Right lobe of liver (tissue), 6 donors: Measurements from ENCODE around the gene TFRC. TPM values are rescaled to one million over a fixed set of nuclear protein-coding genes. Genes with fewer than 3 reads are reported as not detected.

Source experiments
- ATAC-seq, 4 donors: fragments of 200-7000 bp; cut with Tn5 transposase; one replicate each; pipeline ENCODE4 v1.9.1; 2020; ENCODE audit warnings: mild to moderate bottlenecking in 4 of 4, moderate library complexity in 4 of 4
- DNase-seq, 3 donors: peaks; one replicate each; pipeline ENCODE4 v3.0.0-alpha.2; 2020
- H3K27ac ChIP-seq, 3 donors: fragments of 200-600 bp; one replicate each; pipeline ENCODE4 v1.8.0; 2022
- H3K27me3 ChIP-seq, 2 donors: fragments of 200-600 bp; one replicate each; pipeline ENCODE4 v1.8.0; 2022
- H3K36me3 ChIP-seq, 4 donors: fragments of 200-600 bp; sonication (generic) in 1 of 4; one replicate each; pipeline versions ENCODE4 v1.5.1 to v1.8.0; 2017 to 2022; ENCODE audit warnings: control low read depth in 1 of 4
- H3K4me1 ChIP-seq, 4 donors: fragments of 200-600 bp; sonication (generic) in 1 of 4; one replicate each; pipeline versions ENCODE4 v1.5.1 to v1.8.0; 2017 to 2022; ENCODE audit warnings: control low read depth in 1 of 4
- H3K4me3 ChIP-seq, 3 donors: fragments of 200-600 bp; one replicate each; pipeline ENCODE4 v1.8.0; 2022
- H3K9me3 ChIP-seq, 4 donors: fragments of 200-600 bp; sonication (generic) in 1 of 4; one replicate each; pipeline versions ENCODE4 v1.5.1 to v1.8.0; 2017 to 2022; ENCODE audit warnings: control low read depth in 1 of 4
- CTCF ChIP-seq, 4 donors: fragments of 200-600 bp in 3 of 4; fragments of 450-650 bp in 1 of 4; IDR thresholded peaks; one replicate each; pipeline versions ENCODE4 v1.5.1 to v1.8.0; 2016 to 2022; ENCODE audit warnings: antibody characterized with exemption in 4 of 4, mild to moderate bottlenecking in 2 of 4
- POLR2A ChIP-seq: fragments of 450-650 bp; IDR thresholded peaks from one replicate; pipeline ENCODE4 v1.6.1; 2017; ENCODE audit warnings: antibody characterized with exemption, mild to moderate bottlenecking
- WGBS: methylation state at CpG from one replicate; pipeline ENCODE4 v1.1.6; 2018; ENCODE audit warnings: low coverage, low lambda C conversion rate; ENCODE audit not compliant: insufficient coverage; ENCODE audit errors: missing lambda C conversion rate; 5-methylcytosine and 5-hydroxymethylcytosine counted together
- intact Hi-C, 2 donors: fragments of 100-400 bp; cut with DNase I; formaldehyde crosslinking; loops; one replicate each; pipeline versions ENCODE4 v1.11.2 to v1.14.1; 2022
- total RNA-seq, 6 experiments: library from RNA; depleted of rRNA in 2 of 6; stranded (reverse); fragments of >200 nt in 2 of 6; fragmentation: NEBNext Ultra II Directional in 3 of 6; extraction: Animal tissue kit (Norgen Biotek cat#: 25700) in 3 of 6; gene quantifications; one replicate each; pipeline versions ENCODE4 v1.1.0 to v1.2.4, GENCODE V29; 2016 to 2023
- donor health status: DM: no; HTN: yes; CAD: no.
- donor health status: DM: no; HTN: no; CAD: no.
- donor health status: DM: no; HTN: no; CAD: no.
- donor health status: DM: no; HTN: yes; CAD: no.
- donor health status: DM: no; HTN: yes; CAD: no.

Gene TFRC
- total RNA-seq, 6 experiments from 2014 or later: 20.5 to 132 (median 70.7) TPM

GRCh38 chr3:196122688-196123046, 40.8 kb upstream of the TFRC start:
- intact Hi-C loops: no loop called here
- ATAC-seq (no peak), DNase-seq (no peak)
- Histone ChIP-seq H3K36me3 (no peaks in the 10 kb centered on the region), H3K9me3 (no peaks in the 10 kb centered on the region), H3K27ac (no peak overlapping the region), H3K27me3 (no peaks in the 10 kb centered on the region), H3K4me1 (peaks cover 0 to 3% (median 0%) of the 10 kb centered on the region in 4 donors), H3K4me3 (no peak overlapping the region)
- TF ChIP-seq POLR2A: no peak
- no peak for TF ChIP-seq CTCF (IDR thresholded peaks at IDR 0.05)
- no CpG with 5 or more reads among the region's 8 CpGs for WGBS

- TF ChIP-seq CTCF (IDR thresholded peaks at IDR 0.05) (no peak), POLR2A (no peak)
- no peak overlapping the region for H3K27ac ChIP-seq
- H3K4me1 ChIP-seq: peaks cover 0 to 3% (median 0%) of the 10 kb centered on the region in 4 donors
- DNase-seq: no peak
- no peaks in the 10 kb centered on the region for H3K27me3 ChIP-seq
- H3K36me3 ChIP-seq: no peaks in the 10 kb centered on the region
- WGBS: 44% methylated on average over 14 of the region's 16 CpGs
- H3K9me3 ChIP-seq: no peaks in the 10 kb centered on the region
- H3K4me3 ChIP-seq: no peak overlapping the region
- intact Hi-C loops: no loop called here
- ATAC-seq: peak in 3 of 4 donors; percentile 29 to 41 (median 41)
Measured at GRCh38 chr3:196122021-196122687, 40.3 kb upstream of the TFRC start.

GRCh38 chr3:196121066-196121465, 39.2 kb upstream of the TFRC start:
- Histone ChIP-seq H3K4me1 (peaks cover 0 to 3% (median 0%) of the 10 kb centered on the region in 4 donors), H3K4me3 (no peak overlapping the region), H3K27ac (no peak overlapping the region), H3K9me3 (no peaks in the 10 kb centered on the region), H3K27me3 (no peaks in the 10 kb centered on the region), H3K36me3 (no peaks in the 10 kb centered on the region)
- ATAC-seq (no peak), DNase-seq (no peak)
- 64% methylated on average over 6 of the region's 11 CpGs for WGBS
- intact Hi-C loops: no loop called here
- TF ChIP-seq CTCF (IDR thresholded peaks at IDR 0.05) (no peak), POLR2A (no peak)

DNA sequence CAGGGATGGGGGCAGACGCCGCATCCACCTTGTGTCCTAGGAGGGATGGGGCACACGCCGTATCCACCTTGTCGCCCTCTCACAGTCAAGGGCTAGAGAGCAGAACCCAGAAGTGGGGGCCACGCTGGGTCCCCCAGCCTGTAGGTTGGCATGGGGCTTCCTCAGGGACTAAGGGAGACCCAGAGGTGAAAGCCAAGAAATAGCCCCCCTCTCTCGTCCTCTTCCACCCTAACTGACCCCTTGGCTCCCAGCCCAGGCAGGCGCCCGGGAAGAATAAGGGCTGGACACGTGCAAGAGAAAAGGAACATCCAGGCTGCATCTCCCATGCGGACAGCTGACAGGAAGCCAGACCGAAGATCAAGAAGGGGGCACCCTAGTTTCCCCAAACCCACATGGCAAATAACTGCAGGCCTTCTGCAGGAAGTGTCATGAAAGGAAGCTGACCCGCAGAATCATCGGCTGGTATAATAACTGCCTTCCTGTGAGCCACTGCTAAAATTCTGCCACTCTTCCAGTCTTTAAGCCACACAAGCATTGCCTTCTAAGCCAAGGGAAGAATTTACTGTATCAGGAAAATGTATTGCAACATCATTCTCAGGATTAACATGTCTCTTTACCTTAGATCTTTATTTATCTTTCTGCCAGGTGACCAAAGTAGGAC, 38.5 kb upstream of the TFRC start:
- TF ChIP-seq POLR2A: no peak
- TF ChIP-seq CTCF (IDR thresholded peaks at IDR 0.05): no peak
- ATAC-seq (peak in 2 of 4 donors; percentile 16 to 30), DNase-seq (no peak)
- intact Hi-C loops: no loop called here
- no peak overlapping the region for H3K4me3 ChIP-seq
- no peak overlapping the region for H3K27ac ChIP-seq
- no peaks in the 10 kb centered on the region for H3K36me3 ChIP-seq
- no peaks in the 10 kb centered on the region for H3K9me3 ChIP-seq
- WGBS: 30% methylated on average over 4 of the region's 14 CpGs
- H3K4me1 ChIP-seq: peaks cover 0 to 3% (median 0%) of the 10 kb centered on the region in 4 donors
- H3K27me3 ChIP-seq: no peaks in the 10 kb centered on the region
